Gastroesophageal sphincter (tissue), 4 donors: ENCODE data around the gene TANGO2. TPM values are rescaled to one million over a fixed set of nuclear protein-coding genes. Genes with fewer than 3 reads are reported as not detected.

Experiments used
- ATAC-seq: fragments of 150-250 bp; one replicate; pipeline ENCODE4 v1.9.1; 2016; ENCODE audit warnings: mild to moderate bottlenecking, moderate library complexity
- H3K27ac ChIP-seq, 4 donors: fragments of 200-600 bp; sonication (generic) in 3 of 4; 1 replicate in 3 of 4; 2 replicates in 1 of 4; pipeline ENCODE4 v1.5.1; 2016 to 2019
- H3K27me3 ChIP-seq: fragments of 200-600 bp; sonication (generic); one replicate; pipeline ENCODE4 v1.5.1; 2019
- H3K36me3 ChIP-seq, 2 donors: fragments of 200-600 bp; sonication (generic); one replicate each; pipeline ENCODE4 v1.5.1; 2019; ENCODE audit warnings: control low read depth in 1 of 2
- H3K4me1 ChIP-seq, 3 donors: fragments of 200-600 bp; sonication (generic); 1 replicate in 2 of 3; 2 replicates in 1 of 3; pipeline ENCODE4 v1.5.1; 2016 to 2019; ENCODE audit warnings: control low read depth in 2 of 3
- H3K4me3 ChIP-seq, 2 donors: fragments of 200-600 bp; sonication (generic); one replicate each; pipeline ENCODE4 v1.5.1; 2019; ENCODE audit warnings: mild to moderate bottlenecking in 1 of 2, moderate library complexity in 1 of 2
- H3K9me3 ChIP-seq, 3 donors: fragments of 200-600 bp; sonication (generic); one replicate each; pipeline ENCODE4 v1.5.1; 2017 to 2019; ENCODE audit warnings: control low read depth in 2 of 3
- EP300 ChIP-seq: sonication (generic); formaldehyde crosslinking; IDR thresholded peaks from one replicate; pipeline ENCODE4 v1.6.1; 2017; ENCODE audit warnings: antibody characterized with exemption, mild to moderate bottlenecking
- POLR2A ChIP-seq, 2 donors: fragments of 450-650 bp; IDR thresholded peaks; one replicate each; pipeline ENCODE4 v1.6.1; 2017; ENCODE audit warnings: antibody characterized with exemption in 2 of 2, mild to moderate bottlenecking in 2 of 2, moderate library complexity in 1 of 2
- POLR2AphosphoS5 ChIP-seq: sonication (generic); formaldehyde crosslinking; IDR thresholded peaks from one replicate; pipeline ENCODE4 v1.6.1; 2017; ENCODE audit warnings: antibody characterized with exemption
- WGBS, 2 donors: methylation state at CpG; one replicate each; pipeline ENCODE4 v1.1.5; 2018; ENCODE audit warnings: low coverage in 1 of 2; 5-methylcytosine and 5-hydroxymethylcytosine counted together
- total RNA-seq, 4 donors: library from RNA; depleted of rRNA; stranded (reverse); fragments of >200 nt; gene quantifications; one replicate each; pipeline ENCODE4 v1.1.0, GENCODE V29; 2016
- TF ChIP-seq, protein P1 (sequence below), 4 experiments: fragments of 200-600 bp in 2 of 4; fragments of 450-650 bp in 2 of 4; sonication (generic) in 1 of 4; IDR thresholded peaks; one replicate each; pipeline ENCODE4 v1.5.1; 2017 to 2019; ENCODE audit warnings: antibody characterized with exemption in 4 of 4, mild to moderate bottlenecking in 2 of 4, moderate library complexity in 2 of 4

The TANGO2 gene
- total RNA-seq, 4 donors from 2014 or later: 20.0 to 65.5 (median 45.8) TPM

DNA sequence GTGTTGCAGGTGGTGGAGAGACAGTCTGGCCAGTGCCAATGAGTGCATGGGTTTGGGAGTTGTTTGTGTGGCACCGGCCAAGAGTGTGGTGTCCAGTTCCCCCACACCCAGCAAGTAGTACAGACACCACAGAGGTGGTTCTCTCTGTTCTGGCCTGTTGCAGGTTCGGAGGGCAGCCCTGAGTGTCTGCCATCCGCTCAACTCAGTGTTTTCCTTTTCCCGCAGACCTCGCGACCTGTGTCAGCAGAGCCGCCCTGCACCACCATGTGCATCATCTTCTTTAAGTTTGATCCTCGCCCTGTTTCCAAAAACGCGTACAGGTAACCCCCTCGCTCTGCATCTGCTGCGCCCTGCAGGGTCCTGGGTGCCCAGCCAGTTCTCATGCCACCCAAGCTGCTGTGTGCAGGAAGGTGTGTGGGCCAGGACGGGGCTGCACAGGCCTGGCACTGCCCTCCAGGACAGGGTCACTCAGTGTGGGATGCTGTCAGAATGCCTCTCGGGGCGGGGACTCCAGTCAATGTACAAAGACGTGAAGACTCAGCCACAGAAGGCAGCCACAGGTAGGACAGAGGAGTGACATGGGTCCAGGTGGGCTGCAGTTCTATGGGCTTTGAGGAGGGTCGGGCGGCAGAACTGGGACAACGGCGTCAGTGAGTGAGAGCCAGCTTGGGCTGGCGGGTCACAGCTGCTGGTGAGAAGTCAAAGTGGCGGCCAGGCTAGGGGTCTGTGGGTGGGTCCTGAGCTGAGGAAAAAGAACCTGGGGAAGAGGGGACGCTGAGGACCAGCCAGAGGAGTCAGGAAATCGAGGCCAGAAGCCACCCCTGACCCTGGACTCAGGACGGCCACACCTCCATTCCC lies 15.9 kb downstream of the TANGO2 start:
- Histone ChIP-seq H3K27ac (no peak overlapping the region), H3K4me3 (no peak overlapping the region), H3K36me3 (peaks cover 0 to 61% of the 10 kb centered on the region in 2 donors), H3K27me3 (no peaks in the 10 kb centered on the region), H3K4me1 (peaks cover 0 to 31% (median 12%) of the 10 kb centered on the region in 3 donors), H3K9me3 (no peaks in the 10 kb centered on the region)
- WGBS, 2 donors: 85 to 93% methylated on average over 6 to 10 of the region's 25 CpGs
- ATAC-seq: no peak
- TF ChIP-seq EP300: no peak
- no peak for TF ChIP-seq POLR2AphosphoS5
- TF ChIP-seq, protein P1, sequence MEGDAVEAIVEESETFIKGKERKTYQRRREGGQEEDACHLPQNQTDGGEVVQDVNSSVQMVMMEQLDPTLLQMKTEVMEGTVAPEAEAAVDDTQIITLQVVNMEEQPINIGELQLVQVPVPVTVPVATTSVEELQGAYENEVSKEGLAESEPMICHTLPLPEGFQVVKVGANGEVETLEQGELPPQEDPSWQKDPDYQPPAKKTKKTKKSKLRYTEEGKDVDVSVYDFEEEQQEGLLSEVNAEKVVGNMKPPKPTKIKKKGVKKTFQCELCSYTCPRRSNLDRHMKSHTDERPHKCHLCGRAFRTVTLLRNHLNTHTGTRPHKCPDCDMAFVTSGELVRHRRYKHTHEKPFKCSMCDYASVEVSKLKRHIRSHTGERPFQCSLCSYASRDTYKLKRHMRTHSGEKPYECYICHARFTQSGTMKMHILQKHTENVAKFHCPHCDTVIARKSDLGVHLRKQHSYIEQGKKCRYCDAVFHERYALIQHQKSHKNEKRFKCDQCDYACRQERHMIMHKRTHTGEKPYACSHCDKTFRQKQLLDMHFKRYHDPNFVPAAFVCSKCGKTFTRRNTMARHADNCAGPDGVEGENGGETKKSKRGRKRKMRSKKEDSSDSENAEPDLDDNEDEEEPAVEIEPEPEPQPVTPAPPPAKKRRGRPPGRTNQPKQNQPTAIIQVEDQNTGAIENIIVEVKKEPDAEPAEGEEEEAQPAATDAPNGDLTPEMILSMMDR (IDR thresholded peaks at IDR 0.05): no peak
- TF ChIP-seq POLR2A (IDR thresholded peaks at IDR 0.05): no peak

DNA sequence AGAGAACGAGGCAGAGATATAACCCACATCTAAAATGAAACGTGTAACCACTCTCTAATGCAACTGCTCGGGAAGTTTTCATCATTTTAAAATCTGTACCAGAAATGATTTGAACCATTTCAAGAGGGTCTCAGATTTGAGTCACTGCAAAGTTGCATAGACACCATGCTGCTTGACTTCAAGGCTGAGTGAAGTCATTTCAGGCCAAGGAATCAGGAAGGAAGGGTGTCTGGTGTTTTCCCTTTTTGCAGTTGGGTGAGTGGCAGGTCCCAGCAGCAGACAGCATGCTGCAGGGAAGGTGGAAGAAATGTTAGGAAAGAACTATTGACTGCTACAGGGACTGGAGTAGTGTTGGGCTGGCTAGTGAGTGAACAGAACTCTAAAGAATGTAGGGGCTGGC lies 16.5 kb downstream of the TANGO2 start:
- WGBS, 2 donors: 94% methylated on average over 3 of the region's 3 CpGs; no CpG with 5 or more reads in 1 of the 2 donors
- Histone ChIP-seq H3K36me3 (peaks cover 0 to 61% of the 10 kb centered on the region in 2 donors), H3K4me1 (peaks cover 0 to 25% (median 12%) of the 10 kb centered on the region in 3 donors), H3K27ac (no peak overlapping the region), H3K4me3 (no peak overlapping the region), H3K27me3 (no peaks in the 10 kb centered on the region), H3K9me3 (no peaks in the 10 kb centered on the region)
- TF ChIP-seq EP300 (no peak), POLR2A (IDR thresholded peaks at IDR 0.05) (no peak), POLR2AphosphoS5 (no peak)
- TF ChIP-seq, protein P1 (IDR thresholded peaks at IDR 0.05): no peak
- no peak for ATAC-seq

DNA sequence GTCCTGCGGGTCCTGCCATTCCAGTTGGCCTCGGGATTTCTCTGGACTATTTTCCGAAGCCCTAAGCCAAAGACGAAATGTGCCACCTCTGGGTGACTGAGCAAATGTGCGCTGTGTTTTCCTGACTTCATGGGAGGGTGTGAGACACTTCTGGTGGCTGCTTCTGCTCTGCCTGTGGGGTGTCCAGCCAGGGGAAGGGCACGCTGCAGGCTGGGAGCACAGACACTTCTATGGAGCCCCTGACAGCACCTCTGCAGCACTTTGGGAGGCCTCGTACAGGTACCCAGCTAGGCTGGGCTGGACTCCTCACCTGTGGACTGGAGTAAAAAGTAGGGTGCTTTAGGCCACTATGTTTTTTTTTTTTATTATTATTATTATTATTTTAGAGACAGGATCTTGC lies 17.7 kb downstream of the TANGO2 start:
- H3K4me1 ChIP-seq: peaks cover 0 to 13% (median 3%) of the 10 kb centered on the region in 3 donors
- H3K9me3 ChIP-seq: no peaks in the 10 kb centered on the region
- no peaks in the 10 kb centered on the region for H3K27me3 ChIP-seq
- no CpG with 5 or more reads among the region's 7 CpGs for WGBS, 2 donors
- H3K4me3 ChIP-seq: no peak overlapping the region
- H3K36me3 ChIP-seq: peaks cover 0 to 71% of the 10 kb centered on the region in 2 donors
- no peak overlapping the region for H3K27ac ChIP-seq
- ATAC-seq: no peak
- no peak for TF ChIP-seq EP300
- no peak for TF ChIP-seq POLR2AphosphoS5
- TF ChIP-seq, protein P1 (IDR thresholded peaks at IDR 0.05): no peak
- no peak for TF ChIP-seq POLR2A (IDR thresholded peaks at IDR 0.05)

DNA sequence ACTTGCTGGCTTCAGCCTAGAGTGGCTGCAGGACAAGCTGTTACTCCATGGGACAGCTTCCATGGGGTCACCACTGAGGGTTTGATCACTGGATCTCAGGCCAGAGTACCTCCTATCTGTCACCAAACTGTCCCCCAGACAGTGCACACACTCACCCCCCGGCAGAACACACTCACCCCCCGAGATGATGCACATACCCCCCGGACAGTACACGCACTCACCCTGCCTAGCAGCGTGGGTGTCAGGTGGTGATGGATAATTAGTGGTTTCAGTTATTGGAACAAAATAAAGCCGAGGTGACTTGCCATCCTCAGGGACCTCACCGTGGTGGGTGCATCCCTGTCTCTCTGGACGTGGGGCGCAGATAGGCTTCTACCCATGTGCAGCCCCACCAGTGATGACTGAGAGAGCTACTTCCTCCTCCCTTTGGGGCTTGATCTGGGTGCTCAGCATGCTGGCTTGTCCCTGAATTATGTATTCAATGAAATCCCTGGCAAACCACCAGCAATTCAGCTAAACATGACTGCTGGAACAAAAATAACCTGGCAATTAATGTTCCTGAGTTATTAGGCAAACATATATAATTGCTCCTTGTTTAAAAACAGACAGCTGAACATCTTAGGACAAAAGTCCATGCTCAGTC lies 18.9 kb downstream of the TANGO2 start:
- Histone ChIP-seq H3K4me1 (peaks cover 0 to 9% (median 0%) of the 10 kb centered on the region in 3 donors), H3K9me3 (no peaks in the 10 kb centered on the region), H3K4me3 (no peak overlapping the region), H3K27me3 (no peaks in the 10 kb centered on the region), H3K36me3 (peaks cover 0 to 83% of the 10 kb centered on the region in 2 donors), H3K27ac (no peak overlapping the region)
- no peak for ATAC-seq
- WGBS, 2 donors: 60 to 76% methylated on average over 1 to 5 of the region's 9 CpGs
- TF ChIP-seq, protein P1 (IDR thresholded peaks at IDR 0.05): no peak
- no peak for TF ChIP-seq EP300
